ENCODE data around the gene TMED3.

TMED3 gene

DNA sequence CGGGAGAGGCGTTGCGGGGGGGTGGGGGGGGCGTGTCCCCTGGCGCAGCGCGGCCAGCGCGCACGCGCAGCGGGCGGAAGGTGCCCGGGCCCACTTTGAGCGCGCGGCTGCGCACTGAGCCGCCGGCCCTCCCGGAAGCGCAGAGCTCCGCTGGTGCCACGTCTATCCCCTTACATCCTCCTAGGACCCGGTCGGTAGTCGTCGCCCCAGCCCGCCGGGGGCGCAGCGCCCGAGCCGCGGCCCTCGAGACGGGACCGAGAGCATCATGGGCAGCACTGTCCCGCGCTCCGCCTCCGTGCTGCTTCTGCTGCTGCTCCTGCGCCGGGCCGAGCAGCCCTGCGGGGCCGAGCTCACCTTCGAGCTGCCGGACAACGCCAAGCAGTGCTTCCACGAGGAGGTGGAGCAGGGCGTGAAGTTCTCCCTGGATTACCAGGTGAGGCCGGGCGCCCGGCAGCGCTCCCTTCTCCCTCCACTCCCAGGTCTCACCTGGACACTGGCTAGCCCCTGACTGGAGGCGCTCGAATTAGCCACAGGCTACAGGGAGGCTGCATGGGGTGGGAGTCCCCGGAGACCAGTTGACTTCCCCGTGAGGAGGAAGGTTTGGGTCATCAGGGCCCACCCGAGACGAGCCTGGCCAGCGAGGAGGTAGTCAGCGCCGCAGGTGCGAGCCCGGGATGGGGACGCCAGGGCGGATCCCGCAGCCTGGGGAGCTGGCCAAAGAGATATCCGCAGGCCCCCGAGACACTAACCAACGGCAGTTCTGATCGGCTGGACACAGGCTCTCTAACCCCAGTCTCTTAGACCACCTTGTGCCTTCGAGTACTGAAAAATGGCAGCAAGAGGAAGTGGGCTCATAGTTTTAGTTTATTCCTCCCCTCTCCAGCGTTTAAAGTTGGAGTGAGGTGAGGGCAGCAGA is at the start of gene TMED3:
Gene TMED3 (plus strand): TSS at position 128 of the 916 bp plus-strand sequence. CDS start 138 bp downstream, at position 266.
- Histone ChIP-seq H3K4me2 (peak within 1 kb of the TSS; percentile 91 to 99 (median 96)), H3K36me3 (peaks cover 35 to 41% (median 37%) of the 10 kb centered on the region in 11 experiments), H4K20me1 (peaks cover 0 to 45% (median 25%) of the 10 kb centered on the region in 11 experiments; a peak in 18 of 22 replicates), H3K9ac (peak within 1 kb of the TSS; percentile 80 to 93 (median 86)), H3K4me3 (peak within 1 kb of the TSS; percentile 73 to 97 (median 90)), H3K4me1 (peaks cover 20 to 39% (median 32%) of the 10 kb centered on the region in 10 experiments), H3K9me3 (replicated peaks in 1 of 11) (0 out of 22 replicates have a peak, but pooled peaks cover 0 to 5% (median 0%) of the 10 kb centered on the region in 11 experiments), H3K27me3 (no peaks in the 10 kb centered on the region), H3K27ac (peak within 1 kb of the TSS; percentile 66 to 90 (median 83))
- TF ChIP-seq Cebpa-rat (IDR thresholded peaks at IDR 0.05) = no peak

DNA sequence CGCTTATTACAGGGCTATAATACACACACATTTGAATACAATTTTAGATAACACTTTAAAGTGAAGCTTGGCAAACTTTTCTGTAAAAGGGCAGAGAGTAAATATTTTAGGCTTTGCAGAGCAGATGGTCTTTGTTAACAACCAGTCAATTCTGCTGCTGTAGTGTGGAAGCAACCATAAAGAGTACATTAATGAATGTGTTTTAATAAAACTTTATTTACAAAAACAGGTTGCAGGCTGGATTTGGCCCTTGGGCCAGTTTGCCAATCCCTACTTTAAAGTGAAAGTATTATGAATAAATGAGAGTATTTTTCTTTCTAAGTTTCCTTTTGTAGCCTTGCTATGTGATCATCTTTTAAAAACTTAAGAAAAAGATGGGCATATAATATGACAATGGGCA is 49.1 kb upstream of the TMED3 start:
- no peaks in the 10 kb centered on the region; a peak in 1 of 22 replicates for H3K27me3 ChIP-seq
- H3K4me2 ChIP-seq = no peak overlapping the region
- H3K9ac ChIP-seq = no peak overlapping the region
- TF ChIP-seq Cebpa-rat (IDR thresholded peaks at IDR 0.05) = no peak
- no peak overlapping the region for H3K27ac ChIP-seq
- H3K4me1 ChIP-seq = peaks cover 0 to 40% (median 29%) of the 10 kb centered on the region in 10 experiments; a peak in 15 of 20 replicates
- H3K4me3 ChIP-seq = no peak overlapping the region
- H4K20me1 ChIP-seq = peaks cover 0 to 7% (median 0%) of the 10 kb centered on the region in 11 experiments; a peak in 1 of 22 replicates
- peaks cover 7 to 10% (median 10%) of the 10 kb centered on the region in 11 experiments for H3K9me3 ChIP-seq (replicated peaks in 1 of 11)
- no peaks in the 10 kb centered on the region for H3K36me3 ChIP-seq

DNA sequence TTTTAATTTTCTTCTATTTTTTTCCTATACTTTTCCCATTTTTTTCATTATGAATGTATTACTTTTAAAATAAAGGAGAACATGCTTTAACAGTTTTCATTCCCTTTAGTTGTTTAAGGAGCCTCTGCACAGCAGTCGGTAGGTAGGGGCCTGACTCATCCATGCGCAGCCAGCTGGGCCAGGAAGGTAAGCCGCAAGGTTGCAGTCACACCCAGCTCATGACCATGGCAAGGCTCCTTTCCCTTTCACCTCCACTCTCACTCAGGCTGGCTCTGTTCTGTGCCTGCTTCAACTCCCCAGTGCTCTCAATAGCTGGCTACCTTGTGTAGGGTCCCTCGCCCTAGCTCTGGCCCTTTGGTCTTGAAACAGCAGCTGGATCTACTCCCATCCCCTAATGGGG is 45.7 kb upstream of the TMED3 start:
- Histone ChIP-seq H3K4me2 (no peak overlapping the region), H3K27ac (no peak overlapping the region), H3K4me3 (no peak overlapping the region), H3K4me1 (peaks cover 0 to 12% (median 8%) of the 10 kb centered on the region in 10 experiments; a peak in 15 of 20 replicates), H3K9ac (no peak overlapping the region), H3K9me3 (replicated peaks in 1 of 11) (no peaks in the 10 kb centered on the region), H4K20me1 (no peaks in the 10 kb centered on the region), H3K27me3 (no peaks in the 10 kb centered on the region; a peak in 1 of 22 replicates), H3K36me3 (no peaks in the 10 kb centered on the region)
- no peak for TF ChIP-seq Cebpa-rat (IDR thresholded peaks at IDR 0.05)

DNA sequence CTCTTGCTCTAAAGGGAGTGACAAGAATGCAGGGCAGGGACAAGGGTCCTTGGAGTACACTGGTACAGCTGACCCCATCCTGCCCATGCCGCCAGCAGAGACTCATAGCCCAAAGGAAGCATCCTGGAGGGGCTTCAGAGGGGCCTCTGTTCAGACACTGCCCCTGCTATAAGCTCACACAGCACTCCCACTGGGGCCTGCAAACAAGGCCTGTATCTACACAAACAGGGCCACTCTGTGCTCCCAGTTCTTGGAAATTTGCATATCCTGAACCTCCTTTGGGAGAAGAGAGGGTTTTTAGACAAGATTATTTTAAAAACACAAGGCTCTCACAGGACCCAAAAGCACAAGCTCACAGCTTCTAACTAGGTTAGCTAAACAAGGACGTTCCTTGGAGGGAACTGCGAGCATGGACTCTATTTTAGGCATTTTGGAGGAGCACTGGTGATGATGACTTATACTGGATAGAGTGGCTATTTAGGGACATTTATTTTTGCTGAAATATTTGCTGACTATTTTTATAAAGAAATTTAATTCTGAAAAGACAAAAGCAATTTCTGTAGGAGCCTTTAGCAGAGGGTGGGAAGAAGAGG is 44.8 kb upstream of the TMED3 start:
- Histone ChIP-seq H3K9me3 (replicated peaks in 1 of 11) (no peaks in the 10 kb centered on the region), H3K36me3 (no peaks in the 10 kb centered on the region), H3K4me3 (no peak overlapping the region), H3K4me2 (no peak overlapping the region), H3K27me3 (no peaks in the 10 kb centered on the region), H3K9ac (no peak overlapping the region), H4K20me1 (no peaks in the 10 kb centered on the region), H3K27ac (no peak overlapping the region), H3K4me1 (peaks cover 0 to 3% (median 0%) of the 10 kb centered on the region in 10 experiments; a peak in 5 of 20 replicates)
- TF ChIP-seq Cebpa-rat (IDR thresholded peaks at IDR 0.05) = no peak

DNA sequence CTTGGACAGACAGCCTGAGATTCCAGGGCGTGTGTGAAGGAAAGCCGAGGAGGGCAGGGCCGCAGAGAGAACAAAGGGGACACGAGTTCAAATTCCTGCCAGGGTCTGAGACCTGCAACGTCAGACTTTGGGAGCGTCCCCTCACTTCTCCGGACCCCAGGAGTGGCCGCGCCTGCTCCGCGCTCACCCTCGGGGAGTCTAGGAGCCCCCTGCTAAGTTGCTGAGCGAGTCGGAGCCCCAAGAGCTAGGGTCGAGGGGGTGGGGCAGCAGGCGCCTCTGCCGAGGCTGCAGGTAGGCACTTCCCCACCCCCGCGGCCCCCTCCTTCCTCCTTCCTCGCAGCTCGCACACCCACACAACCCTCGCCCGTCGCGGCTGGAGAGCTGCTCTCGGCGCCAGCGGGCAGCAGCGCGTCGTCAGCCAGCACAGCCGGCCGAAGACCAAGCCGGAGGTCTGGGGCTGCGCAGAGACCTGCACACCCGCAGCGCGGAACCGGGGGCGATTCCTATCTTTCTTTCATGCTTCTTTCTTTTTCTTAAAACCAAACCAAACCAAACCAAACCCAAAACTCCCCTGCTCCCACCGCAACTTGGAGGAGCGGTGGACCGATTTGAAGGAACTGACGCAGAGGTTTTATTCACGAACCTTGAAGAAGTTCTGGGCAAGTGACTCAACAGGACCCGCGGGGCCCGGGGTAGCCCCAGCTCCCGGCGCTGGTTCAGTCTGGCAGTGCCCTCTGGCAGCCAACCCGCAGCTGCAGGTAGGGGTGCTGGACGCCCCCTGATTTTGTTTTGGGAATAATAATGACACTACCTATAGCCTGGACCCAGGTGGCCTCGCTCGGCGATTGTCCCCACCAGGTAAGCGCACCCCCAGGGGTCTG is 28.3 kb upstream of the TMED3 start, which contains the start of gene ANKRD34C:
Gene ANKRD34C (plus strand): TSS at position 352 of the 881 bp plus-strand sequence. CDS start 10,563 bp downstream, outside the sequence.
- Histone ChIP-seq H3K36me3 (no peaks in the 10 kb centered on the region), H3K27ac (no peak within 1 kb of the TSS), H3K9me3 (replicated peaks in 1 of 11) (peaks cover 0 to 16% (median 0%) of the 10 kb centered on the region in 11 experiments; a peak in 5 of 22 replicates), H3K4me2 (peak within 1 kb of the TSS in 3 of 11 experiments; percentile 25 to 55 (median 45); a peak in 3 of 22 replicates), H3K4me3 (no peak within 1 kb of the TSS), H3K4me1 (no peaks in the 10 kb centered on the region), H3K9ac (no peak within 1 kb of the TSS), H4K20me1 (peaks cover 0 to 4% (median 0%) of the 10 kb centered on the region in 11 experiments; a peak in 1 of 22 replicates), H3K27me3 (peaks cover 14 to 24% (median 18%) of the 10 kb centered on the region in 11 experiments; a peak in 19 of 22 replicates)
- TF ChIP-seq Cebpa-rat (IDR thresholded peaks at IDR 0.05) = no peak

DNA sequence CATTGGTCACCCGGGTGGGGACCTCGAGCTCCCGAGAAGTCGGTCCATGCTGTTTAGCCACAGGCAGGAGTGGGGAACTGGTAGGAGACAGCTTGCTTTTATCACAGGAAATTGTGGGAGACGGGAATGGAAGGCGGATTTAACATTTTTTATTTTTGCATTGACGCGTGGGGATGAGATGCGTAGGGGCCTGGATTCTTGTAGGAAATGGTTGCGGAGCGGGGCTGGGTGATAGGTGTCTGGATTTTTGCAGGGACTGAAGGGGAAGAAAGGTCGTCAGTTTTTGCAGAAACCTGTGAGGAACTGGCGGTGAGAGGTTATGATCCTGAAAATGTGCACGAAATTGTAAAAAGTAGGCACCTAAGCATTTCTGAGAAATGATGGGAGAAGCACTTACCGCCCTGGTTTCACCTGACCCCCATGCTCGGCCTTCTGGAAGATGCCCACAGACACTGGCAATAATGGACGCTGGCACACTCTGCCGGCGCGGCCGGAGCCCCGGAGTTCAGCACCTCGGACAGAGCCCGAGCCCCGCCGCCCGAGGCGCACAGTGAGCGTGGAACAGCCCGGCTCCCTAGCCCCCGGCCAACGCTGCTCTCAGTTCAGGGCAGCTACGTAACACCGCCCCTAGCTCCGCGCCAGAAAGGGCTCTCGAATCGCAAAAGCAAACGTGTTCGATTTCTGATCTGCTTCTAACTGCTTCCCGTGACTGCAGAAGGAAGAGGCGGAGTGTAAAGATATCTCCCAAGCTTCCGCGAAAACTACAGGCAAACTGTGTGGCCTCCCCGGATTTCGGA is 27.5 kb upstream of the TMED3 start:
- Histone ChIP-seq H3K4me1 (no peaks in the 10 kb centered on the region), H4K20me1 (peaks cover 0 to 4% (median 0%) of the 10 kb centered on the region in 11 experiments; a peak in 1 of 22 replicates), H3K4me3 (no peak overlapping the region), H3K9ac (no peak overlapping the region), H3K27me3 (peaks cover 14 to 24% (median 18%) of the 10 kb centered on the region in 11 experiments; a peak in 19 of 22 replicates), H3K9me3 (replicated peaks in 1 of 11) (peaks cover 0 to 16% (median 0%) of the 10 kb centered on the region in 11 experiments; a peak in 5 of 22 replicates), H3K27ac (no peak overlapping the region), H3K36me3 (no peaks in the 10 kb centered on the region), H3K4me2 (peak overlapping the region in 3 of 11 experiments; percentile 25 to 55 (median 45); a peak in 6 of 22 replicates)
- no peak for TF ChIP-seq Cebpa-rat (IDR thresholded peaks at IDR 0.05)

DNA sequence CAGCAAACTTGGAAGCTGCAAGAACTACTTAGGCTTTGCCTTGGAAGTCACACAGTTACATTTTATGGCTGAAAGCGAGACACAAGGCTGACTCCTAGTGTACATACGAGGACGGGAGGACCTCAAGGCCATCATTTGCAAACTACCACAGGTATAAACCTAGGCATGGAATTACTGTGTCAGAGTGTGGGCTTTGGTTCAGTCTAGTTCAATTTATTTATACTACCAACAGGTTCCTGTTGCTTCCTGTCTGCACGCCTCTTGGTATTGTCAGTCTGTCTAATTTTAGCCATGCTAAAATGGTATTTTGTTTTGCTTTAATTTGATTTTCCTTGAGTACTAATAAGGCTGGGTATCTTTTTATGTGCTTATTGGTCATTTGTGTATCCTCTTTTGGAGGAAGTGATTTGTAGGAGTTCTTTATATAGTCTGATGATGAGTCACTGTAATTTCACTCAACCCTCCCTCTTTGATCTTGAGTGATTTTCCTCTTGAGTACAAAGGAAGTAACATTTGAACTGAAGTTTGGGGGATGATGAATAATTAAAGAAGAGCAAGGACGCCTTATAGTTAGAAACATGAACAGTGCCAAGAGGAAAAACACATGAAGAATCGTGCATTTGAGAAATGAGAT is 20.2 kb upstream of the TMED3 start:
- peak overlapping the region; percentile 71 to 86 (median 76) for H3K4me2 ChIP-seq
- peaks cover 18 to 25% (median 24%) of the 10 kb centered on the region in 10 experiments for H3K4me1 ChIP-seq
- no peak overlapping the region; a peak in 1 of 22 replicates for H3K9ac ChIP-seq
- H3K27ac ChIP-seq = peak overlapping the region in 8 of 11 experiments; percentile 7 to 59 (median 50); a peak in 15 of 22 replicates
- H3K4me3 ChIP-seq = no peak overlapping the region
- H4K20me1 ChIP-seq = no peaks in the 10 kb centered on the region
- no peaks in the 10 kb centered on the region for H3K27me3 ChIP-seq
- H3K9me3 ChIP-seq (replicated peaks in 1 of 11) = no peaks in the 10 kb centered on the region
- no peak for TF ChIP-seq Cebpa-rat (IDR thresholded peaks at IDR 0.05)
- no peaks in the 10 kb centered on the region for H3K36me3 ChIP-seq
